Gastroesophageal sphincter (tissue), 4 donors: ENCODE results near the gene MAP3K21. TPM values are rescaled to one million over a fixed set of nuclear protein-coding genes. Genes with fewer than 3 reads are reported as not detected.

Source experiments
- ATAC-seq: fragments of 150-250 bp; one replicate; pipeline ENCODE4 v1.9.1; 2016; ENCODE audit warnings: mild to moderate bottlenecking, moderate library complexity
- H3K27ac ChIP-seq, 4 donors: fragments of 200-600 bp; sonication (generic) in 3 of 4; 1 replicate in 3 of 4; 2 replicates in 1 of 4; pipeline ENCODE4 v1.5.1; 2016 to 2019
- H3K27me3 ChIP-seq: fragments of 200-600 bp; sonication (generic); one replicate; pipeline ENCODE4 v1.5.1; 2019
- H3K36me3 ChIP-seq, 2 donors: fragments of 200-600 bp; sonication (generic); one replicate each; pipeline ENCODE4 v1.5.1; 2019; ENCODE audit warnings: control low read depth in 1 of 2
- H3K4me1 ChIP-seq, 3 donors: fragments of 200-600 bp; sonication (generic); 1 replicate in 2 of 3; 2 replicates in 1 of 3; pipeline ENCODE4 v1.5.1; 2016 to 2019; ENCODE audit warnings: control low read depth in 2 of 3
- H3K4me3 ChIP-seq, 2 donors: fragments of 200-600 bp; sonication (generic); one replicate each; pipeline ENCODE4 v1.5.1; 2019; ENCODE audit warnings: mild to moderate bottlenecking in 1 of 2, moderate library complexity in 1 of 2
- H3K9me3 ChIP-seq, 3 donors: fragments of 200-600 bp; sonication (generic); one replicate each; pipeline ENCODE4 v1.5.1; 2017 to 2019; ENCODE audit warnings: control low read depth in 2 of 3
- EP300 ChIP-seq: sonication (generic); formaldehyde crosslinking; IDR thresholded peaks from one replicate; pipeline ENCODE4 v1.6.1; 2017; ENCODE audit warnings: antibody characterized with exemption, mild to moderate bottlenecking
- POLR2A ChIP-seq, 2 donors: fragments of 450-650 bp; IDR thresholded peaks; one replicate each; pipeline ENCODE4 v1.6.1; 2017; ENCODE audit warnings: antibody characterized with exemption in 2 of 2, mild to moderate bottlenecking in 2 of 2, moderate library complexity in 1 of 2
- POLR2AphosphoS5 ChIP-seq: sonication (generic); formaldehyde crosslinking; IDR thresholded peaks from one replicate; pipeline ENCODE4 v1.6.1; 2017; ENCODE audit warnings: antibody characterized with exemption
- WGBS, 2 donors: methylation state at CpG; one replicate each; pipeline ENCODE4 v1.1.5; 2018; ENCODE audit warnings: low coverage in 1 of 2; 5-methylcytosine and 5-hydroxymethylcytosine counted together
- total RNA-seq, 4 donors: library from RNA; depleted of rRNA; stranded (reverse); fragments of >200 nt; gene quantifications; one replicate each; pipeline ENCODE4 v1.1.0, GENCODE V29; 2016
- TF ChIP-seq, protein P1 (sequence below), 4 experiments: fragments of 200-600 bp in 2 of 4; fragments of 450-650 bp in 2 of 4; sonication (generic) in 1 of 4; IDR thresholded peaks; one replicate each; pipeline ENCODE4 v1.5.1; 2017 to 2019; ENCODE audit warnings: antibody characterized with exemption in 4 of 4, mild to moderate bottlenecking in 2 of 4, moderate library complexity in 2 of 4

Gene MAP3K21
- total RNA-seq, 4 donors from 2014 or later, result 0.27 to 1.2 (median 0.61) TPM

DNA sequence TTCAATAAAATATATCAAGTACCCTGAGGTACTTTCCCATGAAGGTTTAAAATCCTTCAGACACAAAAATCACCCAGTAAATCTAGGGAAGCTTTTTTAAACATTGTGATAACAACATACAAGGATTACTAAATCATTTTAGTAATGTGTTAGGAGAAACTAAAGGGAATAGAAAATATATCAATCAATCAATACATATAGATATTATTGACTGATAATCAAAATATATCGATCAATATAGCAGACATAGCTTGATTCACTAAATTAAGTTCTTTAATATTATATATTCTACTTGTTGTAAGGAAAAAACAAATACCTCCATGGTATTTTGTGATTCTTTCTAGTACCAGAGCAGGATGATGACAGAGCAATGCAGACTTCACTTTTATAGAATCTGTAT lies 35.2 kb downstream of the MAP3K21 start:
- Histone ChIP-seq H3K4me3 (no peak overlapping the region), H3K4me1 (no peaks in the 10 kb centered on the region), H3K36me3 (no peaks in the 10 kb centered on the region), H3K27ac (no peak overlapping the region), H3K9me3 (no peaks in the 10 kb centered on the region), H3K27me3 (peaks cover 20% of the 10 kb centered on the region)
- WGBS, 2 donors, result 100% methylated on average over 1 of the region's 1 CpG
- TF ChIP-seq EP300, result no peak
- TF ChIP-seq, protein P1, sequence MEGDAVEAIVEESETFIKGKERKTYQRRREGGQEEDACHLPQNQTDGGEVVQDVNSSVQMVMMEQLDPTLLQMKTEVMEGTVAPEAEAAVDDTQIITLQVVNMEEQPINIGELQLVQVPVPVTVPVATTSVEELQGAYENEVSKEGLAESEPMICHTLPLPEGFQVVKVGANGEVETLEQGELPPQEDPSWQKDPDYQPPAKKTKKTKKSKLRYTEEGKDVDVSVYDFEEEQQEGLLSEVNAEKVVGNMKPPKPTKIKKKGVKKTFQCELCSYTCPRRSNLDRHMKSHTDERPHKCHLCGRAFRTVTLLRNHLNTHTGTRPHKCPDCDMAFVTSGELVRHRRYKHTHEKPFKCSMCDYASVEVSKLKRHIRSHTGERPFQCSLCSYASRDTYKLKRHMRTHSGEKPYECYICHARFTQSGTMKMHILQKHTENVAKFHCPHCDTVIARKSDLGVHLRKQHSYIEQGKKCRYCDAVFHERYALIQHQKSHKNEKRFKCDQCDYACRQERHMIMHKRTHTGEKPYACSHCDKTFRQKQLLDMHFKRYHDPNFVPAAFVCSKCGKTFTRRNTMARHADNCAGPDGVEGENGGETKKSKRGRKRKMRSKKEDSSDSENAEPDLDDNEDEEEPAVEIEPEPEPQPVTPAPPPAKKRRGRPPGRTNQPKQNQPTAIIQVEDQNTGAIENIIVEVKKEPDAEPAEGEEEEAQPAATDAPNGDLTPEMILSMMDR (IDR thresholded peaks at IDR 0.05), result no peak
- TF ChIP-seq POLR2A (IDR thresholded peaks at IDR 0.05), result no peak
- no peak for TF ChIP-seq POLR2AphosphoS5
- ATAC-seq, result no peak

DNA sequence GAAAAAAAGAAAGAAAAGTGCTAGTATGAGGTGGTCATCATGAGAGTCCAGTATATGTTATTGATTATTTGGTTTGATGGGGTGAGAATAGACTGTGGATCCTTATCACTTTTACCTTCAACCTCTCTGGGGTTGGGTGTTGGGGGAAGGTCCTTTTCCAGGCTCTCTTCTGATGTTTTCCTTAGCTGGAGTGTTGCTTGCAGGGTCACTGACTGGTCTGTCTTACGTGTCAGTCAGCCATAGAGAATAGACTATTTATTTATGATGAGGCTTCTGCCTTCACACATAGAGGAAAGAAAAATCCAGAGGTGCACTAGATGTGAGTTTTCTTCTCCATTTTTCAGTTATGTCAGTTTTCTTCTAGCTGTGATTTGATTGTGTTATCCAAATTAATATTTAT lies 36.5 kb downstream of the MAP3K21 start:
- Histone ChIP-seq H3K27me3 (peaks cover 20% of the 10 kb centered on the region), H3K36me3 (no peaks in the 10 kb centered on the region)
- WGBS, 2 donors, result 40 to 67% methylated on average over 1 of the region's 1 CpG

DNA sequence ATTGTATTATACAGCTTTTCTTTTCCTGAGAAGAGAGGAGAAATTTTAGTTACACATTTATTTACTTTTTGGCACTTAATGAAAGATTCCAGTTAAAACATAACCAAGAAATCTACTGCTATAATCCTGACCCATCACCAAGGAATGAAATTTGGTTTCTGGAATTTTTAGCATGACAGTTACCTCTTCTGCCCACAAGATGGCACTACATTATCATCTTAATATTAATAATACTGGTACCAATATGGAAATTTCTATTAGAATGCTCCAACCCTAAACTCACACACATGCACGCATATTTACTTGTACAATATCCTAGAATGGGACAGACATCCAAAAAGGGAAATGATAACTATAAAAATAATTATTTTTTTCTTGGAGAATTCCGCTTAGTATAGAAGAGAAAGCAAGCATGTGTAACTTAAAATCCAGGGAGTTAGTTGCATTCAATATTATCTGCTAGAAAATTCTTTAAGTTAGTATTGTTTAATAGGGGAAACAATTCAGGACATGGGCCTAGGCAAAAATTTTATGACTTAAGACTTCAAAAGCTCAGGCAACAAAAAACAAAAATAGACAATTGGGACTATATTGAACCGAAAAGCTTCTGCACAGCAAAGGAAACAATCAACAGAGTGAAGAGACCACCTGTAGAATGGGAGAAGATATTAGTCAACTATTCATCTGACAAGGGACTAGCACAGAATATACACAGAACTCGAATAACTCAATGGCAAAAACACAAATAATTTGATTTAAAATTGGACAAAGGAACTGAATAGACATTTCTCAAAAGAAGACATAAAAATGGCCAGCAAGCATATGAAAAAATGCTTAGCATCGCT lies 37.4 kb downstream of the MAP3K21 start:
- TF ChIP-seq, protein P1 (IDR thresholded peaks at IDR 0.05), result peak; percentile 45 to 65 (median 57)
- TF ChIP-seq POLR2AphosphoS5, result no peak
- 67 to 81% methylated on average over 5 of the region's 5 CpGs for whole genome bisulfite sequencing, 2 donors

More for the DNA sequence above, 36.5 kb downstream of the MAP3K21 start:
- Histone ChIP-seq H3K4me3 (no peak overlapping the region), H3K27ac (no peak overlapping the region), H3K9me3 (no peaks in the 10 kb centered on the region), H3K4me1 (no peaks in the 10 kb centered on the region)
- ATAC-seq, result no peak
- TF ChIP-seq POLR2AphosphoS5 (no peak), EP300 (no peak)
- TF ChIP-seq, protein P1 (IDR thresholded peaks at IDR 0.05), result no peak

DNA sequence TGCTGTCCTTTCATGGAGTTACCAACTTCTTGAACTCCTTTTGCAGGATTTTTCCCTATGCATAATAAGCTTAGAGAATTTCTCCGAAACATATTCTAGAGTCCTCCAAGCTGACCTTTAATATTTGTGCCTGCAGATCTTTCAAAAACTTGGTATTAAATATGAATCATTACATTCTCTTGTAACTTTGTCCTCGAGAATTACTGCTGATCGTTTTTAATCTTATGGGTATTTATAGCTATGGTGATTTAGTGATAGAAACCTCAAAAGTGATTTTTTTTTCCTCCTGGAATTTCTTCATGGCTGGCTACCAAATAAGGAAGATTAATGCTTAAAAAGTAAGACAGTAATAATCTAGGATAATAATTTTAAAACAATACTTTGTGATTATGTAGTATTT lies 39.1 kb downstream of the MAP3K21 start:
- TF ChIP-seq POLR2A (IDR thresholded peaks at IDR 0.05), result no peak
- TF ChIP-seq, protein P1 (IDR thresholded peaks at IDR 0.05), result no peak
- TF ChIP-seq EP300, result no peak
- TF ChIP-seq POLR2AphosphoS5, result no peak
- Histone ChIP-seq H3K36me3 (no peaks in the 10 kb centered on the region), H3K27me3 (peaks cover 17% of the 10 kb centered on the region), H3K4me1 (no peaks in the 10 kb centered on the region), H3K4me3 (no peak overlapping the region), H3K9me3 (no peaks in the 10 kb centered on the region), H3K27ac (no peak overlapping the region)
- 30 to 42% methylated on average over 3 of the region's 3 CpGs for WGBS, 2 donors
- no peak for ATAC-seq

More for the DNA sequence above, 37.4 kb downstream of the MAP3K21 start:
- Histone ChIP-seq H3K27me3 (peaks cover 20% of the 10 kb centered on the region), H3K4me3 (no peak overlapping the region), H3K36me3 (no peaks in the 10 kb centered on the region), H3K4me1 (no peaks in the 10 kb centered on the region), H3K9me3 (no peaks in the 10 kb centered on the region), H3K27ac (no peak overlapping the region)
- no peak for ATAC-seq
